K562 (cell line): ENCODE data around the gene TEX13B.

Source experiments
- ARNT ChIP-seq, 2 experiments: fragments of 450-650 bp; IDR thresholded peaks; 2 replicates each; pipeline ENCODE4 v1.6.1; 2016; ENCODE audit warnings: mild to moderate bottlenecking in 1 of 2
- CHD2 ChIP-seq: IDR thresholded peaks from 2 replicates; pipeline ENCODE4 v1.6.1; 2011; ENCODE audit warnings: low read depth, low read length
- ILK ChIP-seq: fragments of 450-650 bp; IDR thresholded peaks from 2 replicates; pipeline ENCODE4 v1.6.1; 2016; ENCODE audit warnings: missing genetic modification characterization, low read depth, mild to moderate bottlenecking, missing compliant biosample characterization, moderate library complexity, borderline replicate concordance
- POLR2A ChIP-seq: fragments of 450-650 bp; conservative IDR thresholded peaks from 2 replicates; pipeline ENCODE4 v1.6.1; 2016
- TCF7L2 ChIP-seq: fragments of 150-350 bp; IDR thresholded peaks from 2 replicates; pipeline ENCODE4 v1.6.1; 2016; ENCODE audit warnings: low read depth, mild to moderate bottlenecking, low read length, moderate library complexity
- ZBTB11 ChIP-seq, 3 experiments: fragments of 200-800 bp in 1 of 3; fragments of 250-450 bp in 1 of 3; fragments of 450-650 bp in 1 of 3; sonication (Bioruptor Pico) in 1 of 3; sonication (Bioruptor generic) in 1 of 3; formaldehyde crosslinking in 1 of 3; IDR thresholded peaks; 2 replicates each; pipeline versions ENCODE4 v1.6.1 to v1.8.0; 2016 to 2022; ENCODE audit warnings: mild to moderate bottlenecking in 2 of 3, missing genetic modification characterization in 2 of 3, missing compliant biosample characterization in 1 of 3, moderate library complexity in 1 of 3
- ZNF143 ChIP-seq: sonication (generic); formaldehyde crosslinking; IDR thresholded peaks from 2 replicates; pipeline ENCODE4 v1.9.0; 2022; ENCODE audit warnings: mild to moderate bottlenecking, missing genetic modification reagents
- ZNF174 ChIP-seq: fragments of 250-450 bp; sonication (Bioruptor Pico); IDR thresholded peaks from 2 replicates; pipeline ENCODE4 v1.4.0; 2020; ENCODE audit warnings: mild to moderate bottlenecking
- ZNF282 ChIP-seq: sonication (generic); formaldehyde crosslinking; IDR thresholded peaks from 2 replicates; pipeline ENCODE4 v1.8.1; 2023; ENCODE audit warnings: missing genetic modification reagents
- TF ChIP-seq, protein P1 (sequence below), 3 experiments: IDR thresholded peaks in 2 of 3; conservative IDR thresholded peaks in 1 of 3; 2 replicates each; pipeline ENCODE4 v1.5.1; 2011 to 2012; ENCODE audit warnings: low read length in 3 of 3, mild to moderate bottlenecking in 3 of 3, control low read depth in 2 of 3, improper control_type of control experiment in 1 of 3, inconsistent platforms in 1 of 3, low read depth in 1 of 3, mixed read lengths in 1 of 3, moderate library complexity in 1 of 3; ENCODE audit not compliant: insufficient read depth in 2 of 3

DNA sequence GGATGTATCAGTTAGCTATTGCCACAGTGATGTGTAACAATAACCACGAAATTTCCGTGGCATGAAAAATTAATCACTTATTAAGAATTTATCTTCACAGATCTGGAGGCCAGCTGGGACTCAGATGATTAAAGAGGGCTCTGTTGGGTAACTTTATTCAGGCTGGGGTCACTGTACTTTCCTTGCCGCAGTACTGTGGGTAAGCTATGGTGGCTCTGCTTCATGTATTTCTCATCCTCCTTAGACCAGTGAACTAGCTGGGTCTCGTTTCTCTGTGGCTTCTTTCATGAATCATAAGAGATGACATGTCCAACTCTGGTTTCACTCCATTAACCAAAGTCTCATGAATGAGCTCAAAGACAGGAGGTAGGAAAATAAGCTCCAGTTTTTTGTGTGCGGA lies 13.5 kb downstream of the TEX13B start:
- TF ChIP-seq ZBTB11 (CRISPR knock-in tag; IDR thresholded peaks at IDR 0.05), result no peak
- TF ChIP-seq, protein P1, sequence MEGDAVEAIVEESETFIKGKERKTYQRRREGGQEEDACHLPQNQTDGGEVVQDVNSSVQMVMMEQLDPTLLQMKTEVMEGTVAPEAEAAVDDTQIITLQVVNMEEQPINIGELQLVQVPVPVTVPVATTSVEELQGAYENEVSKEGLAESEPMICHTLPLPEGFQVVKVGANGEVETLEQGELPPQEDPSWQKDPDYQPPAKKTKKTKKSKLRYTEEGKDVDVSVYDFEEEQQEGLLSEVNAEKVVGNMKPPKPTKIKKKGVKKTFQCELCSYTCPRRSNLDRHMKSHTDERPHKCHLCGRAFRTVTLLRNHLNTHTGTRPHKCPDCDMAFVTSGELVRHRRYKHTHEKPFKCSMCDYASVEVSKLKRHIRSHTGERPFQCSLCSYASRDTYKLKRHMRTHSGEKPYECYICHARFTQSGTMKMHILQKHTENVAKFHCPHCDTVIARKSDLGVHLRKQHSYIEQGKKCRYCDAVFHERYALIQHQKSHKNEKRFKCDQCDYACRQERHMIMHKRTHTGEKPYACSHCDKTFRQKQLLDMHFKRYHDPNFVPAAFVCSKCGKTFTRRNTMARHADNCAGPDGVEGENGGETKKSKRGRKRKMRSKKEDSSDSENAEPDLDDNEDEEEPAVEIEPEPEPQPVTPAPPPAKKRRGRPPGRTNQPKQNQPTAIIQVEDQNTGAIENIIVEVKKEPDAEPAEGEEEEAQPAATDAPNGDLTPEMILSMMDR (IDR thresholded peaks at IDR 0.05 in 2 of 3, conservative IDR thresholded peaks at IDR 0.05 in 1 of 3; ENCODE audit: insufficient read depth in 2 of 3, low read depth in 1 of 3, low read length in 3 of 3), result no peak
- TF ChIP-seq ZNF174 (CRISPR knock-in tag), result no peak
- no peak for TF ChIP-seq CHD2
- no peak for TF ChIP-seq ZNF282 (CRISPR knock-in tag)
- no peak for TF ChIP-seq ZNF143 (CRISPR knock-in tag)
- no peak for TF ChIP-seq POLR2A
- TF ChIP-seq ARNT (IDR thresholded peaks at IDR 0.05), result no peak
- TF ChIP-seq TCF7L2, result no peak
- no peak for TF ChIP-seq ILK (tag)
